Inflammatory macrophage (primary cell): ENCODE data around the gene WLS.

Experiments
- DNase-seq, 2 donors: peaks; one replicate each; pipeline ENCODE4 v3.0.0-alpha.2; 2020 to 2022

Gene WLS

GRCh38 chr1:68081775-68082283, 150.5 kb downstream of the WLS start:
- DNase-seq, result no peak

DNA sequence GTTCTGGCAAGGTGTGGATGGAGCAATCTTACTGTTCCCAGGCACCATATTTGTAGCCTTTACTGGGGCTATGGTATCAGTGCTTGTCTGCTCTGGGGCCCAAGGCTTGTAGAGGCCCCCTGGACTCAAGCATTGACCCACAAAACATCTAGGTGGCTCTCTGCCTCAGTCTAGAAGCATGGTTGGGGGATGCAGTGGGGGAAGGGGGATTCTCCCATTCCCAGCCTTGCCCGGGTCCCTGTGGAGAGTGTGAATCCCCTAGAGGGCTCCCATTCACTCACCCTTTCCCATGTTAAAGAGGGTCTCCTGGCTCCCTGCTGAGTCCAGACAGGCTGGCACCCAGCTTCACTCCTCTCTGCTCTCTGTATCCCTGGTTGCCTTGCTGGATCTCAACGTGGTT, 153.7 kb downstream of the WLS start:
- no peak for DNase-seq
